Effector memory CD4-positive, alpha-beta T cell (primary cell): ENCODE data around the gene FETUB.

Experiments
- DNase-seq, 3 donors: peaks; one replicate each; pipeline ENCODE4 v3.0.0-alpha.2; 2020
- H3K27ac ChIP-seq: 2 replicates; pipeline ENCODE4 v1.7.0; 2013; ENCODE audit warnings: mild to moderate bottlenecking, low read length, moderate library complexity; ENCODE audit not compliant: insufficient read depth, poor library complexity, severe bottlenecking
- H3K27me3 ChIP-seq: replicated peaks from 2 replicates; pipeline ENCODE4 v1.7.0; 2013; ENCODE audit warnings: mild to moderate bottlenecking, low read length; ENCODE audit not compliant: insufficient read depth, control insufficient read depth, poor library complexity, severe bottlenecking
- H3K36me3 ChIP-seq: 2 replicates; pipeline ENCODE4 v1.7.0; 2013; ENCODE audit warnings: mild to moderate bottlenecking, low read length, moderate library complexity; ENCODE audit not compliant: control insufficient read depth, insufficient read depth
- H3K4me1 ChIP-seq: 2 replicates; pipeline ENCODE4 v1.7.0; 2013; ENCODE audit warnings: low read length, mild to moderate bottlenecking; ENCODE audit not compliant: control insufficient read depth, insufficient read depth, poor library complexity, severe bottlenecking
- H3K4me3 ChIP-seq: 2 replicates; pipeline ENCODE4 v1.7.0; 2013; ENCODE audit warnings: low read length, low read depth, mild to moderate bottlenecking; ENCODE audit not compliant: insufficient read depth, poor library complexity, severe bottlenecking
- H3K9me3 ChIP-seq: 2 replicates; pipeline ENCODE4 v1.7.0; 2013; ENCODE audit warnings: mild to moderate bottlenecking, low read length, moderate library complexity; ENCODE audit not compliant: control insufficient read depth

The FETUB gene

GRCh38 chr3:186621894-186622650 is 18.1 kb upstream of the FETUB start:
- no peaks in the 10 kb centered on the region for H3K36me3 ChIP-seq
- H3K27me3 ChIP-seq: peaks cover 4% of the 10 kb centered on the region
- no peak overlapping the region for H3K27ac ChIP-seq

GRCh38 chr3:186622651-186623310 is 17.4 kb upstream of the FETUB start:
- H3K27ac ChIP-seq: no peak overlapping the region
- no peaks in the 10 kb centered on the region for H3K9me3 ChIP-seq
- no peak overlapping the region for H3K4me3 ChIP-seq
- no peaks in the 10 kb centered on the region for H3K4me1 ChIP-seq
- peaks cover 3% of the 10 kb centered on the region for H3K27me3 ChIP-seq
- no peak for DNase-seq
- no peaks in the 10 kb centered on the region for H3K36me3 ChIP-seq

More at GRCh38 chr3:186621894-186622650, 18.1 kb upstream of the FETUB start:
- no peak for DNase-seq
- no peaks in the 10 kb centered on the region for H3K9me3 ChIP-seq
- H3K4me1 ChIP-seq: no peaks in the 10 kb centered on the region
- H3K4me3 ChIP-seq: no peak overlapping the region

GRCh38 chr3:186624598-186624997 is 15.6 kb upstream of the FETUB start:
- Histone ChIP-seq H3K4me3 (no peak overlapping the region), H3K27me3 (no peaks in the 10 kb centered on the region), H3K27ac (no peak overlapping the region), H3K9me3 (no peaks in the 10 kb centered on the region), H3K36me3 (no peaks in the 10 kb centered on the region), H3K4me1 (no peaks in the 10 kb centered on the region)
- DNase-seq: no peak

- no peak overlapping the region for H3K27ac ChIP-seq
- H3K4me3 ChIP-seq: no peak overlapping the region
- no peaks in the 10 kb centered on the region for H3K4me1 ChIP-seq
- H3K27me3 ChIP-seq: no peaks in the 10 kb centered on the region
- H3K9me3 ChIP-seq: no peaks in the 10 kb centered on the region
- H3K36me3 ChIP-seq: no peaks in the 10 kb centered on the region
- no peak for DNase-seq
These were observed 14.6 kb upstream of the FETUB start for GRCh38 chr3:186625600-186626042.

GRCh38 chr3:186626254-186626847 is 13.8 kb upstream of the FETUB start:
- DNase-seq: no peak
- Histone ChIP-seq H3K9me3 (no peaks in the 10 kb centered on the region), H3K27ac (no peak overlapping the region), H3K4me1 (no peaks in the 10 kb centered on the region), H3K36me3 (no peaks in the 10 kb centered on the region), H3K4me3 (no peak overlapping the region), H3K27me3 (no peaks in the 10 kb centered on the region)

- no peak overlapping the region for H3K4me3 ChIP-seq
- H3K27ac ChIP-seq: no peak overlapping the region
- H3K4me1 ChIP-seq: no peaks in the 10 kb centered on the region
- no peaks in the 10 kb centered on the region for H3K36me3 ChIP-seq
- no peak for DNase-seq
- no peaks in the 10 kb centered on the region for H3K9me3 ChIP-seq
- no peaks in the 10 kb centered on the region for H3K27me3 ChIP-seq
These were observed 12.3 kb upstream of the FETUB start for GRCh38 chr3:186627852-186628414.

GRCh38 chr3:186628756-186629155 is 11.4 kb upstream of the FETUB start:
- no peak for DNase-seq
- Histone ChIP-seq H3K4me3 (no peak overlapping the region), H3K36me3 (no peaks in the 10 kb centered on the region), H3K27me3 (no peaks in the 10 kb centered on the region), H3K4me1 (no peaks in the 10 kb centered on the region), H3K27ac (no peak overlapping the region), H3K9me3 (no peaks in the 10 kb centered on the region)

- Histone ChIP-seq H3K27me3 (no peaks in the 10 kb centered on the region), H3K4me3 (no peak overlapping the region), H3K4me1 (no peaks in the 10 kb centered on the region), H3K36me3 (no peaks in the 10 kb centered on the region), H3K27ac (no peak overlapping the region), H3K9me3 (no peaks in the 10 kb centered on the region)
- DNase-seq: no peak
These were observed 9.1 kb upstream of the FETUB start for GRCh38 chr3:186630950-186631641.

- Histone ChIP-seq H3K27me3 (no peaks in the 10 kb centered on the region), H3K4me1 (no peaks in the 10 kb centered on the region), H3K36me3 (no peaks in the 10 kb centered on the region), H3K4me3 (no peak overlapping the region), H3K9me3 (no peaks in the 10 kb centered on the region), H3K27ac (no peak overlapping the region)
- DNase-seq: no peak
These were observed 6.7 kb upstream of the FETUB start for GRCh38 chr3:186633481-186633880.
